Dendritic cell treated with granulocyte-macrophage colony-stimulating factor and Interleukin-4, amounts not matched to agents 40 ng/mL and 50 ng/mL, for 4 days (primary cell): ENCODE results near the gene TDRD7.

Experiments used
- H3K27ac Mint-ChIP-seq: one replicate; pipeline ENCODE4 v1.8.0; 2022; ENCODE audit warnings: mild to moderate bottlenecking, mixed read lengths
- H3K27me3 Mint-ChIP-seq: one replicate; pipeline ENCODE4 v1.8.0; 2022; ENCODE audit warnings: mild to moderate bottlenecking, mixed read lengths
- H3K36me3 Mint-ChIP-seq: one replicate; pipeline ENCODE4 v1.8.0; 2022; ENCODE audit warnings: low read depth, mixed read lengths
- H3K4me1 Mint-ChIP-seq: one replicate; pipeline ENCODE4 v1.8.0; 2022; ENCODE audit warnings: low read depth, mixed read lengths
- H3K4me3 Mint-ChIP-seq: one replicate; pipeline ENCODE4 v1.8.0; 2022; ENCODE audit warnings: mild to moderate bottlenecking, moderate library complexity, mixed read lengths
- H3K9me3 Mint-ChIP-seq: one replicate; pipeline ENCODE4 v1.8.0; 2022; ENCODE audit warnings: mixed read lengths
- intact Hi-C: fragments of 100-400 bp; cut with micrococcal nuclease; formaldehyde crosslinking; loops from one replicate; pipeline ENCODE4 v1.15.0; 2022

Gene TDRD7

DNA sequence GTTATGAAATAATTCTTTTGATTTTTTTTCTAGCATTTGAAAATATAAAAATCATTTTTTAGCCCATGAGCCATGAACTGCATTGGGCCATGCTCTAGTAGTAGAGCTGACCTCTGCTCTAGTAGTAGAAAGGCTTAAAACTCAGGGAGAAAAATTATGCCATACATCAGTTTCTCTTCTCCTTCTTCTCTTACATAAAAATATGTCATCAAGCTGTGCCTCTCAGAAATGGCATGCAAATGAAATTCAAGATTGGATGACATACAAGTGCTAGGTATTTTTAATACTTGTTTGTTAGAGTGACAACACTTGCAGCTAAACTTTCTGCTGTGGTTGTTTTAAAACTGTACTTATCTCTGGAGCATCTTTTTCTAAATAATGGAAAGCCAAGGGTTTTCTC is 47.4 kb downstream of the TDRD7 start:
- H3K4me1 Mint-ChIP-seq = no peaks in the 10 kb centered on the region
- no peaks in the 10 kb centered on the region for H3K27me3 Mint-ChIP-seq
- no peak overlapping the region for H3K4me3 Mint-ChIP-seq
- intact Hi-C loops = no loop called here
- H3K27ac Mint-ChIP-seq = no peak overlapping the region
- peaks cover 44% of the 10 kb centered on the region for H3K36me3 Mint-ChIP-seq
- H3K9me3 Mint-ChIP-seq = peaks cover 7% of the 10 kb centered on the region

DNA sequence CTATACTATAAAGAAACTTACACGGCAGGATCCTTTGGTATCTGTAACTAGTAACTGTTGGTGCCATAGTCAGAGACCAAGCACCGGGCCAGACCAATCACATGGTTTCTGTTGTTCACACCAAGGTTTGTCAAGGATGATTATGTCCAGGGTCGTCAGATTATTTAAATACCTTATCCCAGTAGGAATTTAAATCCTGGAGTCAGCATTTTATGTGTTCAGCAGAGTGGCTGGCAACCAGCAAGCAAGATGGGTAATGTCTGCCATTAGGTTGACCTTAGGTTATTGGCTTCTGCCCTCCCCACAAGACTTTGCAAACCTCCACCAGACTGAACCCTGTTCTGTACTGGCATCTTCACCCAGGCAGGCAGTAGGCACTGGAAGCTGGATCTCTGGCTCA is 50.3 kb downstream of the TDRD7 start:
- H3K27ac Mint-ChIP-seq = no peak overlapping the region
- H3K27me3 Mint-ChIP-seq = no peaks in the 10 kb centered on the region
- no peaks in the 10 kb centered on the region for H3K4me1 Mint-ChIP-seq
- intact Hi-C loops = no loop called here
- H3K4me3 Mint-ChIP-seq = no peak overlapping the region
- no peaks in the 10 kb centered on the region for H3K9me3 Mint-ChIP-seq
- peaks cover 63% of the 10 kb centered on the region for H3K36me3 Mint-ChIP-seq

DNA sequence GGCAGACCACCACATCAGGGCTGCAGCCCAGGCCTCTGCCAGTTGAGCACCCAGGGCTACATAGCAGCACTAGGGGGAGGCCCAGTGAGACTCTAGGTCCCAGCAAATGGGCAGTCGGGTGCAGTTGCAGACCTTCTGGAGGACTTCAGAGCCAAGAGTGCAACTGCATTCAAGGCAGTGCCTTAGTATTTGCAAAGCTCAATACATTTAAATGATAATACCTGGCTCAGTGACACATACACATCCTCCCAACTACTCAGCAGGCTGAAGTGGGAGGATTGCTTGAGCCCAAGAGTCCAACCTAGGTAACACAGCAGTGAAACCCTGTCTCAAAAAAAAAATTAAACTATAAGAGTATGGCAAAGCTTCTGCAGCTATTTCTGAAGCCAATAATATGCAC is 51.0 kb downstream of the TDRD7 start:
- Mint-ChIP-seq H3K27me3 (no peaks in the 10 kb centered on the region), H3K4me1 (no peaks in the 10 kb centered on the region), H3K4me3 (no peak overlapping the region), H3K36me3 (peaks cover 69% of the 10 kb centered on the region), H3K27ac (no peak overlapping the region), H3K9me3 (no peaks in the 10 kb centered on the region)
- intact Hi-C loops = no loop called here

DNA sequence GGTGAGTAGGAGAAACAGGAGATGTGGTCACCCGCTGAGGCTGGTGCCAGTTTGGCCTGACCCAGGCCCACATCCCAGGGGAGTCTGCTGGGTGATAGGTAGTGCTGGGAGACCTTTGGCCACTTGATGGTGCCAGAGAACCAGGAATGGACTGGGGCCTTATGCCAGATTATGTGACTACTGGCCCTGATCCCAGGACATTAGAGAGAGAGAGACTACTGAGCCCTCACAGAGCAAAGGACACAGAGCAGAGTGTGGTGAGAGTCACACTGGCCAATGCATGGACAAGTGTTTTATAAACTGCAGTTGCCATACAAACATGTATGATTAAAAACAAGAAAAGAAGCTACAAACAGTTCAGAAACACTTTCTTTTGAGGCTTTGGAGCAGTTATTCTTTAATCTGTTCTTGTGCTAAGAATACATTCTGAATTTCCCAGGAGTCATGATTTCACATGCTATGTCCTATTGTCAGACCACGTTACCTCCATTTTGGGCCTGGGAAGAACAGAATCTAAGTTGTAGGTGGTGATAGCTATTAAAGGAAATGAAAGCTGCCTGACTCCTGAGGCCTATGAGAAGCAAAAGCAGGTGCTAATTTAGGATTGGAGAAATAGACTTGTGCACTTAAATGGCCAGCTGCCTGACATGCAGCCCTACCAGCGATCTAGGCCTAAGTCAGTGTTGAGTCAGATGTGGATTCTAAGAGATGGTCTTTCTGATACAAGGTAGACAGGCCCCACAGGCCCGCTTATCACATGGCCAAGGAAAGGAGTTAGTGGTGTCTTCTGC is 57.0 kb downstream of the TDRD7 start:
- Mint-ChIP-seq H3K4me3 (no peak overlapping the region), H3K27me3 (no peaks in the 10 kb centered on the region), H3K36me3 (peaks cover 72% of the 10 kb centered on the region), H3K4me1 (peaks cover 4% of the 10 kb centered on the region), H3K27ac (no peak overlapping the region), H3K9me3 (no peaks in the 10 kb centered on the region)
- intact Hi-C loops = loop anchor here (1.0 kb wide), 2 partner anchors 129 to 146 kb away; no protein-coding TSS in a partner anchor

DNA sequence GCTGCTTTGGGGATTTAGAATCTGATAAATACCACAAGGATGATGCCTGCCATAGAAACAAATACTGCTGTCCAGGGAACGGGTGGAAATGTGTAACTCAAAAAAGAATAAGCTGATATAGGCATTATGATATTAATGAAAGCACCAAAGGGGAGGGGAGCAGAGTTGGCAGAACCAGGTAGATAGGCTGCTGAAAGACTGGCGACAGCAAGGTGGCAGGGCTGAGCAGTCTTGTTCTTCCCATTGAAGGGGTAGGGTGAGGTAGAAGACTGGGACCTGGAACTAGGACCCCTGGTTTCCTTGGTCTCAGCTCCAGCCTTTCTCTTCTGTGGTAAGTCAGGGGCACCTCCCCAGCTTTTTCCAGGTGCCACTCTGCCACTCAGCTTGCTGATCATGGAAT is 58.2 kb downstream of the TDRD7 start:
- no peak overlapping the region for H3K27ac Mint-ChIP-seq
- peaks cover 4% of the 10 kb centered on the region for H3K4me1 Mint-ChIP-seq
- no peak overlapping the region for H3K4me3 Mint-ChIP-seq
- peaks cover 72% of the 10 kb centered on the region for H3K36me3 Mint-ChIP-seq
- intact Hi-C loops = no loop called here
- H3K9me3 Mint-ChIP-seq = no peaks in the 10 kb centered on the region
- no peaks in the 10 kb centered on the region for H3K27me3 Mint-ChIP-seq

DNA sequence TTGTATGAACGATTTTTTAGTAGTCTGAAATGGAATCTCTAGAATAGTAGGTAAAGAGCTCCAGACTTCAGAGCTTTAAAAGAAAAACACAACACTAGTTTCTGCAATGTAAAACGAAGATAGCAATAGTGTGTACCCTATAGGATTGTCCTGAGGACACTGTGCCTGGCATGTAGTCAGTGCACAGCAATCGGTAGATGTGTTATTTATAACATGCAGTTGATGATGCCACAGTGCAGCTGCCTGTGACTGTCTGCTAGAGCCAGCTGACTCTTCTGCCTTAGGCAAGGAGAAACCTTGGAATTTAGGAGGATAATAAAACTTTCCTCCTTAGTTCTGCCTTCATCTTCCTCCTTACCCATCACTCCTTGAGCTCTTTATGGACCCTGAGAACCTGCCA is 61.8 kb downstream of the TDRD7 start:
- Mint-ChIP-seq H3K4me1 (peaks cover under 1% of the 10 kb centered on the region), H3K36me3 (peaks cover 52% of the 10 kb centered on the region), H3K27me3 (no peaks in the 10 kb centered on the region), H3K4me3 (no peak overlapping the region), H3K27ac (no peak overlapping the region), H3K9me3 (no peaks in the 10 kb centered on the region)
- intact Hi-C loops = no loop called here

DNA sequence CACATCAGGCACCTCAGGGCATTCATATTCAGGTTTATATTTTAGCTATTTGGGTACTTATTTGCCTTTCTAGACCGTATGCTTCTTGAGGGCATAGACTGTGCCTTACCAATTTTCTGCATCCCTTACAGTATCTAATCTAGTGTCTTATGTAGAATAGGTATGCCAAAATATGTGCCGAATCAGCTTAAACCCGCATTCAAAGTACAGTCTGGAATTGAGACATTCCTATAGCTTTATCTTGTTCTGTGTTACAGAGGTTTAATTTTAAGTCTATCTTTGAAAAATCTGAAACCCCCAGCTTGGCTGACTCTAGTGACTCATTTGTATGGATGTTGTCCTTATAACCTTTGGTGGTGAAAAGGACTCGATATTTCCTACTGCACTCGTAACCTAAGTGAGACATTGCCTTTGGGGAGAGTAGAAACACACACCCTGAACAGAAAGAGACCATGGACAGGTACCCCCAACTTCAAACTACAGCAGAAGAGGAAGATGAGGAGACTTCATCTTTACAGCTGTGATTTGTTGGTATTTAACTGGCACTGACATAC is 62.6 kb downstream of the TDRD7 start:
- Mint-ChIP-seq H3K4me3 (no peak overlapping the region), H3K9me3 (no peaks in the 10 kb centered on the region), H3K4me1 (no peaks in the 10 kb centered on the region), H3K36me3 (peaks cover 57% of the 10 kb centered on the region), H3K27me3 (no peaks in the 10 kb centered on the region), H3K27ac (no peak overlapping the region)
- intact Hi-C loops = no loop called here

DNA sequence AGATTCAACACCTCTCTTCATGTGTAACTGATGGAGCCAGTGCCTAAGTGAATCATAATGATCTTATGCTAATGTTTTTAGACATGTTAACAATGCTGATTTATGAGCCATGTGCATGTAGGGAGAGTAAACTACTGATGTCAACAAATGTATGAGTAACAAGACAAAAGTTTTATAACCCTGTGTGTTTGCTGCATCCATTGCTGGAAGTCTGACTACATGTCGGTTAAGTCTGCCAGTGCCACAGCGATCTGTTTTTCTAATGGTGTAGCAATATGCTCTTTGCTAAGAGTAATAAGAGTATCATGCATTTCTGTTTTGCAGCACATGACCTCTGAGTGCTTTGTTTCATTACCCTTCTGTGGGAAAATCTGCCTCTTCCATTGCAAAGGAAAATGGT is 63.2 kb downstream of the TDRD7 start:
- Mint-ChIP-seq H3K27ac (no peak overlapping the region), H3K4me1 (no peaks in the 10 kb centered on the region), H3K36me3 (peaks cover 63% of the 10 kb centered on the region), H3K27me3 (no peaks in the 10 kb centered on the region), H3K4me3 (no peak overlapping the region), H3K9me3 (no peaks in the 10 kb centered on the region)
- intact Hi-C loops = no loop called here

DNA sequence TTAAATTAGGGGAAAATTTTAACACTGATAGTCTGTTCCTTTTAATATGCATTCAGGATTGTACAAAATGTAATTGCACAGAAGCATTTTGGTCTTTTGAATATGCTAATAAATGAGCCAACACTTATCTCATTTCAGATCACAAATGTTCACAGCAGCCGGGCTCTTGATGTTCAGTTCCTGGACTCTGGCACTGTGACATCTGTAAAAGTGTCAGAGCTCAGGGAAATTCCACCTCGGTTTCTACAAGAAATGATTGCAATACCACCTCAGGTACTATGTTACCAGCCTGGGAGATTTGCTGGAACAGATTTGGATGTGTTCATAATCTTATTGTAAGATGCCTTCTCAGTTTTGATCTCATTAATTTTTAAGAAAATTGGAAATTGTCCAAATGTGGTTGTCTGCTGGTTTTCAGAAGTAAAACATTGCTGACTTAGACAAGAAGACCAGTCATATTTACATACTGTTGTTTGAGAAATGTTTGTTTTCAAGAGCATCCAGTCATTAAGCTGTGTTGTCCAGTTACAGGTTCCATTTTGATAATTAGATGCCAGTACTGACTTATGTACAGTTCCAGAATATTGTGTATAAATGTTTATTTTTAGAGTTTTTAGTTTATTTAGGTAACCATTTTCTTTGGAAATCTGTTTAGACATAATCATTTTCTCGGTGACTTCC is 66.5 kb downstream of the TDRD7 start:
- H3K4me3 Mint-ChIP-seq = no peak overlapping the region
- no peaks in the 10 kb centered on the region for H3K27me3 Mint-ChIP-seq
- no peak overlapping the region for H3K27ac Mint-ChIP-seq
- H3K36me3 Mint-ChIP-seq = peaks cover 67% of the 10 kb centered on the region
- no peaks in the 10 kb centered on the region for H3K9me3 Mint-ChIP-seq
- intact Hi-C loops = no loop called here
- H3K4me1 Mint-ChIP-seq = no peaks in the 10 kb centered on the region

DNA sequence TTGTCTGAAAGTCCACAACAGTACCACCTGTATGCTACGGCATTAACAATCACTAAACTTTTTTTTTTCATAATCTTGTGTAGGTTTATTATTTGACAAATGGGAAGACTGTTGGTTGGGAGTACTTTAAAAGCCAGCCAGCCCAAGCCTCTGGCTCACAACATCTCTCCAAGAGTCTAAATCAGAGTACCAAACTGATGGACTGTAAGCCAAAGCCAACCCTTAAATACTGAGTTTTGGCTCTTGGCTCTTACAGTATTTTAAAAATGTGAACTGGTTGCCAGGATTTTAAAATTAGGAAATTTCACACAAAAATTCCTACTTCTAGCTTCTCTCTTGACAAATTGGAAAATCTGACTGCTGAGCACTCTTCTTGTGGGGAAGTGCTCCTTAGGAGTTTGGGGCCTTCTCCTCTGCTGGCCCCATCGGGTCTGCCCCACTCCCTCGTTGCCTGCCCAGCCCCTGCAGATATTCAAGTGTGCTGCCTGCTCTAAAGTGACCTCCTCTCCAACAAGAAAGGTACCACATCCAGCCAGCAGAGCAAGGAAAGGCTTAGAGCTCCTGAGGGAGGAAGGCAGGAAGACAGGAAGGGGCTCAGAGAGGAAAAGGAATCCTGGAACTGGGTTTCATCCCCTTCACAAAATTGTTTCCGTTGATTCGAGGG is 67.7 kb downstream of the TDRD7 start:
- Mint-ChIP-seq H3K36me3 (peaks cover 64% of the 10 kb centered on the region), H3K9me3 (no peaks in the 10 kb centered on the region), H3K4me3 (no peak overlapping the region), H3K27ac (no peak overlapping the region), H3K27me3 (no peaks in the 10 kb centered on the region), H3K4me1 (no peaks in the 10 kb centered on the region)
- intact Hi-C loops = no loop called here

DNA sequence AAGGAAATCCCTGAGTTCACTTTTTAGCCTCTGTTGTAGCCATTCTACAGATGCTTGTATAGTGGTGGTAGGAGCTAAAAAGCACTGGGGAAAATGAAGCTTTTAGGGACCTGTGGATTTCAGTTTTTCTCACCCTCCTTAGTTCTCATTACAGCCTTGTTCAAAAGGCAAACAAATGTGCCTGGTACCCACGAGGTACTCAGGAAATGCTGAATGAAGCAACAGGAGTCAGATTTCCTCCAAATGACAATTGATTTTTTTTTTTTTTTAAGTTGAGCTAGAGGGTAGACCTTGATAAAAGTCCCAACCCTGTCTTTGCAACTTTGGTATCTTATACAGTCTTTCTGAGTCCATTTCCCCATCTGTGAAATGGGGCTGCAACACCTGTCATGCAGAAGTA is 68.3 kb downstream of the TDRD7 start:
- Mint-ChIP-seq H3K36me3 (peaks cover 64% of the 10 kb centered on the region), H3K4me1 (no peaks in the 10 kb centered on the region), H3K9me3 (no peaks in the 10 kb centered on the region), H3K27ac (no peak overlapping the region), H3K27me3 (no peaks in the 10 kb centered on the region), H3K4me3 (no peak overlapping the region)
- intact Hi-C loops = no loop called here

DNA sequence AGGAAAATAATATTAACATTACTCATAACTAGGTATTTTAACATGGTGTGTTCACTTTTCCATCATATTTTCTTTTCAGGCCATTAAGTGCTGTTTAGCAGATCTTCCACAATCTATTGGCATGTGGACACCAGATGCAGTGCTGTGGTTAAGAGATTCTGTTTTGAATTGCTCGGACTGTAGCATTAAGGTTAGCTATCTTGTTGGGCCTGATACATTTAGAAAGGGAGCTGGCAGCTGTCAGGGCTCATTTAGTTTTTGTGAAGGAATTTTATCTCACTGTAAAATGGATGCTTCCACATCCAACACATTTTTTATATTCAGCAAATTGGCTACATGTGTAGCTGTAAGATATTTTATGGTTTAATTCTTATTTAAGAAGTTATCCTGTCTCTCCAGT is 68.9 kb downstream of the TDRD7 start:
- intact Hi-C loops = no loop called here
- Mint-ChIP-seq H3K27ac (no peak overlapping the region), H3K4me1 (no peaks in the 10 kb centered on the region), H3K27me3 (no peaks in the 10 kb centered on the region), H3K4me3 (no peak overlapping the region), H3K9me3 (no peaks in the 10 kb centered on the region), H3K36me3 (peaks cover 68% of the 10 kb centered on the region)

DNA sequence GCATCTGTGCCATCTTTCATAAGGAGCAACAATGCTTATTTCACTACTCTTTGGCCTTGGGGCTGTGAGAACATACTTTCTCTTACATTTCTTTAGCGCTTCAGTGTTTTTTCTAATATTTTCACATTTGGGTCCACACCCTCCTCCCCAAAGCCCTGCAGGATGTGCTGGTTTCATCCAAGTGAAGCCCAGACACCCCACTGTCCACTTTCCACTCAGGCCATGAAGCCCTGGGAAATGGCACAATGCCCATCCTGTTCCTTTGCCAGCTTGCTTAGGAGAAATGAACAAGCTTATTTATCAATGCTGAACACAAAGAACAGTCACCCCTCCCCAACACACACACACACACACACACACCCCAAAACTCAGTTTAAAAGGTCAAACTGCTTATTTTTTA is 72.2 kb downstream of the TDRD7 start:
- H3K4me1 Mint-ChIP-seq = peaks cover 10% of the 10 kb centered on the region
- H3K4me3 Mint-ChIP-seq = no peak overlapping the region
- peaks cover 82% of the 10 kb centered on the region for H3K36me3 Mint-ChIP-seq
- no peaks in the 10 kb centered on the region for H3K27me3 Mint-ChIP-seq
- intact Hi-C loops = no loop called here
- H3K9me3 Mint-ChIP-seq = no peaks in the 10 kb centered on the region
- no peak overlapping the region for H3K27ac Mint-ChIP-seq

DNA sequence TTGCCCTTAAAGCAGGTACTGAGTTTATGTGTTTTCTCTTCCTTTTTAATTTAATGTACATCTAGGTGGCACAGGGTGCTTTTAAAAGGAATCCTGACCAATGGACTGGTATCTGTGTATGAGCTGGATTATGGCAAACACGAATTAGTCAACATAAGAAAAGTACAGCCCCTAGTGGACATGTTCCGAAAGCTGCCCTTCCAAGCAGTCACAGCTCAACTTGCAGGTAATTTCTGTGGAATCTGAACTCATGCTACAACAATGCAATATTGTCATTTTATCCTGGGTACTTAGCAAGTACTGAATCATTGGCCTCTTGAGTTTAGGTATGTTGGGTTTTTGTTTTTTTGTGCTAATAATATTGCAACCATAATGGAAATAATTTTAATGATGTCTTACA is 75.2 kb downstream of the TDRD7 start:
- no peak overlapping the region for H3K4me3 Mint-ChIP-seq

More for the DNA sequence above, 75.2 kb downstream of the TDRD7 start:
- Mint-ChIP-seq H3K27me3 (no peaks in the 10 kb centered on the region), H3K9me3 (no peaks in the 10 kb centered on the region), H3K36me3 (peaks cover 88% of the 10 kb centered on the region), H3K27ac (no peak overlapping the region), H3K4me1 (peaks cover 10% of the 10 kb centered on the region)
- intact Hi-C loops = no loop called here
